ENCODE measurements around the gene GAB2. TPM values are rescaled to one million over a fixed set of nuclear protein-coding genes. Genes with fewer than 3 reads are reported as not detected.

GAB2 gene
- total RNA-seq, 2 experiments from 2014 or later = 1.2 to 1.3 TPM

- intact Hi-C loops (cut with micrococcal nuclease; ENCODE audit: unreplicated experiment) = no loop called here
- no TSS peak for BruUV-seq (replicated peaks)
- H3K4me2 ChIP-seq (ENCODE audit: low read length) = no peak overlapping the region
Observed at GRCh38 chr11:78428773-78429172, 11.2 kb upstream of the GAB2 start.

GRCh38 chr11:78428266-78428636 lies 10.6 kb upstream of the GAB2 start:
- POLR2A ChIA-PET = interaction anchor here (0.5 to 2.0 kb wide), 3 partner anchors 11 to 560 kb away, joined by 4 to 6 read pairs (median 4); partner anchors contain the start of gene NARS2
- Histone ChIP-seq H2AFZ (ENCODE audit: low read length) (peak overlapping the region; percentile 15; the same call in 1 of the 2 replicates), H3K4me2 (ENCODE audit: low read length) (peak overlapping the region; percentile 27; the same call in 1 of the 2 replicates), H3K9me2 (ENCODE audit: insufficient read depth, low read length) (no peaks in the 10 kb centered on the region), H3K4me1 (ENCODE audit: insufficient read depth, low read length, poor library complexity, severe bottlenecking) (peaks cover 35% of the 10 kb centered on the region), H3K27ac (ENCODE audit: low read depth, low read length, poor library complexity, severe bottlenecking) (no peak overlapping the region), H4K20me1 (ENCODE audit: insufficient read depth, low read length) (0 out of 2 replicates have a peak, but pooled peaks cover 3% of the 10 kb centered on the region), H3K4me3 (ENCODE audit: low read depth, low read length, poor library complexity, severe bottlenecking) (no peak overlapping the region), H3K9me3 (ENCODE audit: low read length) (no peaks in the 10 kb centered on the region), H3K79me2 (ENCODE audit: insufficient read depth, low read depth, low read length) (no peaks in the 10 kb centered on the region), H3K36me3 (ENCODE audit: insufficient read depth, low read length) (no peaks in the 10 kb centered on the region)
- TF ChIP-seq CTCF (conservative IDR thresholded peaks at IDR 0.05; ENCODE audit: low read length) (no peak), EZH2phosphoT487 (IDR thresholded peaks at IDR 0.05; ENCODE audit: borderline replicate concordance, low read depth, low read length) (no peak)
- DNase-seq (ENCODE audit: low spot score) = no peak
- CTCF ChIA-PET (ENCODE audit: unreplicated experiment) = no interaction called here
- no TSS peak for BruUV-seq (replicated peaks)
- intact Hi-C loops (cut with micrococcal nuclease; ENCODE audit: unreplicated experiment) = no loop called here

More at GRCh38 chr11:78428773-78429172, 11.2 kb upstream of the GAB2 start:
- Histone ChIP-seq H3K27ac (ENCODE audit: low read depth, low read length, poor library complexity, severe bottlenecking) (no peak overlapping the region), H3K36me3 (ENCODE audit: insufficient read depth, low read length) (no peaks in the 10 kb centered on the region), H3K9me2 (ENCODE audit: insufficient read depth, low read length) (no peaks in the 10 kb centered on the region), H3K9me3 (ENCODE audit: low read length) (no peaks in the 10 kb centered on the region), H3K4me3 (ENCODE audit: low read depth, low read length, poor library complexity, severe bottlenecking) (no peak overlapping the region), H2AFZ (ENCODE audit: low read length) (no peak overlapping the region), H3K79me2 (ENCODE audit: insufficient read depth, low read depth, low read length) (no peaks in the 10 kb centered on the region), H3K4me1 (ENCODE audit: insufficient read depth, low read length, poor library complexity, severe bottlenecking) (peaks cover 35% of the 10 kb centered on the region), H4K20me1 (ENCODE audit: insufficient read depth, low read length) (0 out of 2 replicates have a peak, but pooled peaks cover 3% of the 10 kb centered on the region)
- no peak for DNase-seq (ENCODE audit: low spot score)
- no peak for TF ChIP-seq CTCF (conservative IDR thresholded peaks at IDR 0.05; ENCODE audit: low read length)
- no peak for TF ChIP-seq EZH2phosphoT487 (IDR thresholded peaks at IDR 0.05; ENCODE audit: borderline replicate concordance, low read depth, low read length)
- POLR2A ChIA-PET = interaction anchor here (0.5 to 2.0 kb wide), 4 partner anchors 11 to 560 kb away, joined by 4 to 6 read pairs (median 4); no protein-coding TSS in a partner anchor
- CTCF ChIA-PET (ENCODE audit: unreplicated experiment) = no interaction called here

GRCh38 chr11:78427615-78428265 lies 10.1 kb upstream of the GAB2 start:
- Histone ChIP-seq H3K36me3 (ENCODE audit: insufficient read depth, low read length) (no peaks in the 10 kb centered on the region), H3K9me3 (ENCODE audit: low read length) (no peaks in the 10 kb centered on the region), H4K20me1 (ENCODE audit: insufficient read depth, low read length) (0 out of 2 replicates have a peak, but pooled peaks cover 3% of the 10 kb centered on the region), H3K9me2 (ENCODE audit: insufficient read depth, low read length) (no peaks in the 10 kb centered on the region), H3K4me3 (ENCODE audit: low read depth, low read length, poor library complexity, severe bottlenecking) (no peak overlapping the region), H3K4me1 (ENCODE audit: insufficient read depth, low read length, poor library complexity, severe bottlenecking) (peaks cover 35% of the 10 kb centered on the region), H3K27ac (ENCODE audit: low read depth, low read length, poor library complexity, severe bottlenecking) (no peak overlapping the region), H3K79me2 (ENCODE audit: insufficient read depth, low read depth, low read length) (no peaks in the 10 kb centered on the region), H2AFZ (ENCODE audit: low read length) (peak overlapping the region; percentile 15; the same call in 1 of the 2 replicates), H3K4me2 (ENCODE audit: low read length) (peak overlapping the region; percentile 27; the same call in 1 of the 2 replicates)
- no peak for DNase-seq (ENCODE audit: low spot score)
- TF ChIP-seq EZH2phosphoT487 (IDR thresholded peaks at IDR 0.05; ENCODE audit: borderline replicate concordance, low read depth, low read length) = no peak
- no peak for TF ChIP-seq CTCF (conservative IDR thresholded peaks at IDR 0.05; ENCODE audit: low read length)
- BruUV-seq (replicated peaks) = no TSS peak
- POLR2A ChIA-PET = interaction anchor here (1.1 to 2.0 kb wide), 2 partner anchors 12 to 147 kb away, joined by 4 read pairs; partner anchors contain the start of gene NARS2
- intact Hi-C loops (cut with micrococcal nuclease; ENCODE audit: unreplicated experiment) = no loop called here
- CTCF ChIA-PET (ENCODE audit: unreplicated experiment) = no interaction called here
